Sigmoid colon (tissue), 4 donors: ENCODE measurements around the gene RTN3.

Experiments
- CTCF ChIP-seq, 4 experiments: fragments of 450-650 bp in 3 of 4; fragments of 200-600 bp in 1 of 4; IDR thresholded peaks; one replicate each; pipeline ENCODE4 v1.5.1; 2016 to 2019; ENCODE audit warnings: antibody characterized with exemption in 4 of 4, mild to moderate bottlenecking in 3 of 4, moderate library complexity in 2 of 4
- POLR2A ChIP-seq, 2 donors: fragments of 450-650 bp; IDR thresholded peaks; one replicate each; pipeline ENCODE4 v1.6.1; 2016; ENCODE audit warnings: antibody characterized with exemption in 2 of 2, mild to moderate bottlenecking in 2 of 2, moderate library complexity in 2 of 2
- POLR2AphosphoS5 ChIP-seq, 4 donors: sonication (generic); formaldehyde crosslinking; IDR thresholded peaks; one replicate each; pipeline ENCODE4 v1.6.1; 2017; ENCODE audit warnings: antibody characterized with exemption in 4 of 4

GRCh38 chr11:63756919-63757761, 75.8 kb downstream of the RTN3 start:
- no peak for TF ChIP-seq CTCF (IDR thresholded peaks at IDR 0.05)
- no peak for TF ChIP-seq POLR2AphosphoS5 (IDR thresholded peaks at IDR 0.05)
- no peak for TF ChIP-seq POLR2A (IDR thresholded peaks at IDR 0.05)
